ENCODE data around the gene OTX2. TPM values are rescaled to one million over a fixed set of nuclear protein-coding genes. Genes with fewer than 3 reads are reported as not detected.

OTX2 gene
- total RNA-seq, 1 experiment from 2014 or later: not detected

DNA sequence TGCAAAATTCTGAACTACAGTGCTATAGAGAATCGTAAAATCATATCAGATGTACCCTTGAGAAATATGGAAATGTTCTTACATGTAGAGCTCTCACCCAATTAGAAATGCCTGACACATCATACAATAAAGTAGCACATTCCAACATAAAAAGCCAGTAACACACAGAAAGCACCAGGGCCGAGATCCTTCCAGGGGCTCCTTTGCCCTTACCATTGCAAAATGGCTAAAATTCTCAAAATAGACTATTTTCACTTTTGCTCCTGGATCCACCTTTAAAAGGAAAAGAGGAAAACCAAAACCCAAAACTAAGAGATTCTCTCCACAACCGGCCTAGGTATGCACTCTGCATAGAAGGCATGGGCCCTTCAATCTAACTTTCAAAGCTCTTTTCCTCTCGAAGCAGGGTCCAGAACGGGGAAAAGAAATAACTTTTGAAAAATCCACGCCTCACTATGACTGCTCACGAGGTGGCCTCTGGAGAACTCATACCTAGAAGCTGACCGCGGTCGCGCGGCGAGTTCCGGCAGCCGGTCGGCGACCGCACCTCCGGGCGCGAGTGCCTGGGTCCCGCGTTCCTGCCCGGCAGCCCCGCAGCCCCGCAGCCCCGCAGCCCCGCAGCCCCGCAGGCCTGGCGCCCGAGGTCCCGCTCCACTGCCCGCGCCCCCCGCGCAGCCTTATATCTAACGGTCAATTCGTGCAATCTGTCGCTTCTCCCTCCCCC lies 2.7 kb downstream of the OTX2 start:
- no peaks in the 10 kb centered on the region for H3F3A ChIP-seq (ENCODE audit: insufficient read depth, low read depth)
- no peaks in the 10 kb centered on the region for H4K20me1 ChIP-seq (ENCODE audit: insufficient read depth)
- intact Hi-C loops (cut with micrococcal nuclease; ENCODE audit: unreplicated experiment): no loop called here
- TF ChIP-seq CTCF (conservative IDR thresholded peaks at IDR 0.05): no peak
- TF ChIP-seq EZH2 (IDR thresholded peaks at IDR 0.05; ENCODE audit: low read depth): no peak
- no peaks in the 10 kb centered on the region for H3K9me2 ChIP-seq (ENCODE audit: insufficient read depth)
- no peak overlapping the region for H3K4me2 ChIP-seq
- no TSS peak for BruUV-seq (replicated peaks)
- no peak overlapping the region for H3K4me3 ChIP-seq
- no peaks in the 10 kb centered on the region for H3K79me2 ChIP-seq (ENCODE audit: low read depth)
- H3K27ac ChIP-seq: no peak overlapping the region
- H3K27me3 ChIP-seq (ENCODE audit: insufficient read depth, low read depth): peaks cover 4% of the 10 kb centered on the region; the same call in 1 of the 2 replicates
- POLR2A ChIA-PET (ENCODE audit: unreplicated experiment): no interaction called here
- H3K36me3 ChIP-seq (ENCODE audit: low read depth): no peaks in the 10 kb centered on the region
- CTCF ChIA-PET: no interaction called here
- no peak overlapping the region for H2AFZ ChIP-seq
- no peaks in the 10 kb centered on the region; the same call in 1 of the 2 replicates for H3K9me3 ChIP-seq (ENCODE audit: insufficient read depth, low read depth)
- no peaks in the 10 kb centered on the region for H3K4me1 ChIP-seq (replicated peaks; ENCODE audit: insufficient read depth)
- DNase-seq: no peak

DNA sequence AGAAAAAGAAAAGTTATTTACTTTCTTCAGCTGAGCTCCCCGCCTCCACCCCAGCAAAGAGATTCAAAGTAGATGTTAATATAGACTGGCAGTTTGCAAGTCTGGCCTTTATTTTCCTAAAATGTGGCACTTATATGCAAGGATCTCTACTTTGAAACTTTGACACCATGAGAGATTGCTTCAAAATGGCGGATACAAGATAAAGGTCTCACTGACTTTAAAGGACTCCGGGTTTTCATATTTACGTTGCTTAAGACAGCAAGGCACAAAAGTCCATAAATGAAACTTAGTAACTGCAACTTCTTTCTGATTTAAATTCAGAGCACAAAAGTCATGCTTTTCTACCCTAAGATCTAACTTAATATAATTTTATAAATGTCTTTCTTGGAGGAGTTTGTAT lies 3.5 kb downstream of the OTX2 start:
- Histone ChIP-seq H3K9me2 (ENCODE audit: insufficient read depth) (no peaks in the 10 kb centered on the region), H3K79me2 (ENCODE audit: low read depth) (no peaks in the 10 kb centered on the region), H3F3A (ENCODE audit: insufficient read depth, low read depth) (no peaks in the 10 kb centered on the region), H3K4me1 (replicated peaks; ENCODE audit: insufficient read depth) (no peaks in the 10 kb centered on the region), H3K36me3 (ENCODE audit: low read depth) (no peaks in the 10 kb centered on the region), H4K20me1 (ENCODE audit: insufficient read depth) (no peaks in the 10 kb centered on the region), H2AFZ (no peak overlapping the region), H3K27me3 (ENCODE audit: insufficient read depth, low read depth) (peaks cover 4% of the 10 kb centered on the region; the same call in 1 of the 2 replicates), H3K27ac (no peak overlapping the region), H3K9me3 (ENCODE audit: insufficient read depth, low read depth) (no peaks in the 10 kb centered on the region; the same call in 1 of the 2 replicates), H3K4me3 (no peak overlapping the region), H3K4me2 (no peak overlapping the region)
- DNase-seq: no peak
- CTCF ChIA-PET: no interaction called here
- TF ChIP-seq EZH2 (IDR thresholded peaks at IDR 0.05; ENCODE audit: low read depth): no peak
- no peak for TF ChIP-seq CTCF (conservative IDR thresholded peaks at IDR 0.05)
- POLR2A ChIA-PET (ENCODE audit: unreplicated experiment): no interaction called here
- intact Hi-C loops (cut with micrococcal nuclease; ENCODE audit: unreplicated experiment): no loop called here
- BruUV-seq (replicated peaks): no TSS peak

DNA sequence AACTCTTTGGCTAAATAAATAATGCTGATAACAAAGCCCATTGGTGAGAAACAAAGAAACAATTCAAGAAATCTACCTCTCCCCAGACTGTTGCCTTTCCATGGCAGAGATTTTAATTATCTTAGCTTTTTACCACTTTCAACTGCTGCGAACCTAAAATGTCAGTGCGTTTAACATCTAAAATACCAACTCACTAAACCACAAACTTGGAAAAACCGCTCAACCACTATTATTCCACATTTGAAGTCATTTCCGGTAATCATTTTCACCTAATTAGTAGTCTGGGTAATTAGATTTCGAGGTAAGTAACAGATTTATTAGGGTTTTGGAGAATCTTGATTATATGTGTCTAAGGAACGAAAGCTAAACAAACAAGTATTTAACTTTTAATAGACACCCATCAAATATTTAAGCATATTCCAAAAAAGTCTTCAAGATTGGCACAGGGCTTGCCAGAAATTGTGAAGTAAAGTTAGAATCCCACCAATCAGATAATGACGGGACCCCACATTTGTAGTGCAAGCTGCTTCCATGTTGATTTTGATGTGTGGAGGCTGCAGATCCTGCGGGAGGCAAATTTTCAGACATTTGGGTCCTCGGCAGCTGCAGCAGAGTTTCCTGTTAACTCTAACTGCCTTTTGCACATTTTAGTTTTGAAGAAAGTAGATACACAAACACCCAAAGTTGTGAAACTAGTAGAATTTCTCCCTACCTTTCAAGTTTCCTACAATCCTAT lies 4.1 kb downstream of the OTX2 start:
- TF ChIP-seq CTCF (conservative IDR thresholded peaks at IDR 0.05) (no peak), EZH2 (IDR thresholded peaks at IDR 0.05; ENCODE audit: low read depth) (no peak)
- H3K4me3 ChIP-seq: no peak overlapping the region
- no peak overlapping the region for H2AFZ ChIP-seq
- H3K4me2 ChIP-seq: no peak overlapping the region
- no peaks in the 10 kb centered on the region for H3F3A ChIP-seq (ENCODE audit: insufficient read depth, low read depth)
- H3K36me3 ChIP-seq (ENCODE audit: low read depth): no peaks in the 10 kb centered on the region
- no TSS peak for BruUV-seq (replicated peaks)
- H3K27me3 ChIP-seq (ENCODE audit: insufficient read depth, low read depth): peaks cover 4% of the 10 kb centered on the region; the same call in 1 of the 2 replicates
- intact Hi-C loops (cut with micrococcal nuclease; ENCODE audit: unreplicated experiment): no loop called here
- no peak for DNase-seq
- no peak overlapping the region for H3K27ac ChIP-seq
- no peaks in the 10 kb centered on the region for H3K79me2 ChIP-seq (ENCODE audit: low read depth)
- no peaks in the 10 kb centered on the region; the same call in 1 of the 2 replicates for H3K9me3 ChIP-seq (ENCODE audit: insufficient read depth, low read depth)
- no peaks in the 10 kb centered on the region for H3K9me2 ChIP-seq (ENCODE audit: insufficient read depth)
- H4K20me1 ChIP-seq (ENCODE audit: insufficient read depth): no peaks in the 10 kb centered on the region
- POLR2A ChIA-PET (ENCODE audit: unreplicated experiment): no interaction called here
- CTCF ChIA-PET: no interaction called here
- H3K4me1 ChIP-seq (replicated peaks; ENCODE audit: insufficient read depth): no peaks in the 10 kb centered on the region
